HepG2 (cell line): ENCODE measurements around the gene LTBR. TPM values are rescaled to one million over a fixed set of nuclear protein-coding genes. Genes with fewer than 3 reads are reported as not detected.
A peak's percentile ranks its signal among the peaks of the same experiment; 100 is the strongest.

Source experiments
- GABPA ChIP-seq, 2 experiments: IDR thresholded peaks; 2 replicates each; pipeline ENCODE4 v1.6.1; 2011 to 2016; ENCODE audit warnings: low read depth in 2 of 2, low read length in 1 of 2, missing biosample characterization in 1 of 2, missing genetic modification characterization in 1 of 2
- GPN1 ChIP-seq: sonication (generic); formaldehyde crosslinking; IDR thresholded peaks from 2 replicates; pipeline ENCODE4 v1.5.1; 2020; ENCODE audit warnings: missing genetic modification reagents, borderline replicate concordance
- TBX3 ChIP-seq: fragments of 450-650 bp; IDR thresholded peaks from 2 replicates; pipeline ENCODE4 v1.6.1; 2017; ENCODE audit warnings: antibody characterized with exemption, mild to moderate bottlenecking, inconsistent platforms, borderline replicate concordance
- TCF7L2 ChIP-seq: IDR thresholded peaks from 2 replicates; pipeline ENCODE4 v1.6.1; 2011; ENCODE audit warnings: mild to moderate bottlenecking, low read depth, low read length, moderate library complexity
- TMF1 ChIP-seq: sonication (generic); formaldehyde crosslinking; IDR thresholded peaks from 2 replicates; pipeline ENCODE4 v1.8.1; 2022; ENCODE audit warnings: low read depth, missing genetic modification reagents
- YEATS4 ChIP-seq: sonication (generic); formaldehyde crosslinking; IDR thresholded peaks from 2 replicates; pipeline ENCODE4 v1.4.0; 2020; ENCODE audit warnings: missing genetic modification reagents, borderline replicate concordance
- ZNF550 ChIP-seq: sonication (generic); formaldehyde crosslinking; IDR thresholded peaks from 2 replicates; pipeline ENCODE4 v1.4.0; 2020; ENCODE audit warnings: mild to moderate bottlenecking, missing genetic modification reagents, borderline replicate concordance
- ZNF614 ChIP-seq: IDR thresholded peaks from 2 replicates; pipeline ENCODE4 v1.6.1; 2018; ENCODE audit warnings: missing biosample characterization, missing genetic modification reagents, inconsistent platforms, borderline replicate concordance
- ZNF713 ChIP-seq: sonication (generic); formaldehyde crosslinking; IDR thresholded peaks from 2 replicates; pipeline ENCODE4 v1.4.0; 2020; ENCODE audit warnings: mild to moderate bottlenecking, missing genetic modification reagents
- ZNF720 ChIP-seq: sonication (generic); formaldehyde crosslinking; IDR thresholded peaks from 2 replicates; pipeline ENCODE4 v1.4.0; 2020; ENCODE audit warnings: missing genetic modification reagents
- ZNF788 ChIP-seq: sonication (generic); formaldehyde crosslinking; IDR thresholded peaks from 2 replicates; pipeline ENCODE4 v1.5.0; 2020; ENCODE audit warnings: mild to moderate bottlenecking, missing genetic modification reagents, borderline replicate concordance
- ZNF839 ChIP-seq: sonication (generic); formaldehyde crosslinking; IDR thresholded peaks from 2 replicates; pipeline ENCODE4 v1.4.0; 2020; ENCODE audit warnings: missing genetic modification reagents, mild to moderate bottlenecking, borderline replicate concordance
- ZSCAN30 ChIP-seq: sonication (generic); formaldehyde crosslinking; IDR thresholded peaks from 2 replicates; pipeline ENCODE4 v1.5.0; 2020; ENCODE audit warnings: mild to moderate bottlenecking, missing genetic modification reagents
- polyA plus RNA-seq, 8 experiments: library from polyadenylated mRNA; depleted of rRNA in 3 of 8; stranded (reverse) in 7 of 8; unstranded in 1 of 8; fragments of >200 nt; fragmentation: Illumina TruSeq in 4 of 8; extraction: Trizol in 4 of 8; gene quantifications; 2 replicates each; pipeline versions ENCODE4 v1.2.1 to v1.2.3, GENCODE V29; 2011 to 2016; ENCODE audit warnings: low read depth in 4 of 8, missing spikeins in 1 of 8, mixed read lengths in 1 of 8; ENCODE audit not compliant: insufficient read depth in 1 of 8
- total RNA-seq, 5 experiments: library from RNA; depleted of rRNA; stranded (reverse); fragments of >200 nt; fragmentation: Illumina TruSeq; extraction: Trizol; gene quantifications; 2 replicates each; pipeline ENCODE4 v1.2.3, GENCODE V29; 2016; ENCODE audit warnings: low read depth in 1 of 5
- TF ChIP-seq, protein P1 (sequence below): sonication (generic); formaldehyde crosslinking; conservative IDR thresholded peaks from 2 replicates; pipeline ENCODE4 v1.8.1; 2023; ENCODE audit warnings: missing genetic modification reagents
- TF ChIP-seq, protein P2 (sequence below): sonication (generic); formaldehyde crosslinking; IDR thresholded peaks from 2 replicates; pipeline ENCODE4 v1.4.0; 2020; ENCODE audit warnings: mild to moderate bottlenecking, missing genetic modification reagents
- TF ChIP-seq, protein P3 (sequence below), 2 experiments: IDR thresholded peaks; 2 replicates each; pipeline ENCODE4 v1.6.1; 2011 to 2012; ENCODE audit warnings: low read length in 2 of 2, borderline replicate concordance in 1 of 2, low read depth in 1 of 2, mild to moderate bottlenecking in 1 of 2, moderate library complexity in 1 of 2
- TF ChIP-seq, protein P4 (sequence below): sonication (generic); formaldehyde crosslinking; conservative IDR thresholded peaks from 2 replicates; pipeline ENCODE4 v1.4.0; 2020; ENCODE audit warnings: missing genetic modification reagents

Gene LTBR
- total and polyA plus RNA-seq, 2 of the 13 experiments (the other 11 are each of a cell fraction or from before 2014, with no cell fraction given): 31.4 to 34.8 TPM

DNA sequence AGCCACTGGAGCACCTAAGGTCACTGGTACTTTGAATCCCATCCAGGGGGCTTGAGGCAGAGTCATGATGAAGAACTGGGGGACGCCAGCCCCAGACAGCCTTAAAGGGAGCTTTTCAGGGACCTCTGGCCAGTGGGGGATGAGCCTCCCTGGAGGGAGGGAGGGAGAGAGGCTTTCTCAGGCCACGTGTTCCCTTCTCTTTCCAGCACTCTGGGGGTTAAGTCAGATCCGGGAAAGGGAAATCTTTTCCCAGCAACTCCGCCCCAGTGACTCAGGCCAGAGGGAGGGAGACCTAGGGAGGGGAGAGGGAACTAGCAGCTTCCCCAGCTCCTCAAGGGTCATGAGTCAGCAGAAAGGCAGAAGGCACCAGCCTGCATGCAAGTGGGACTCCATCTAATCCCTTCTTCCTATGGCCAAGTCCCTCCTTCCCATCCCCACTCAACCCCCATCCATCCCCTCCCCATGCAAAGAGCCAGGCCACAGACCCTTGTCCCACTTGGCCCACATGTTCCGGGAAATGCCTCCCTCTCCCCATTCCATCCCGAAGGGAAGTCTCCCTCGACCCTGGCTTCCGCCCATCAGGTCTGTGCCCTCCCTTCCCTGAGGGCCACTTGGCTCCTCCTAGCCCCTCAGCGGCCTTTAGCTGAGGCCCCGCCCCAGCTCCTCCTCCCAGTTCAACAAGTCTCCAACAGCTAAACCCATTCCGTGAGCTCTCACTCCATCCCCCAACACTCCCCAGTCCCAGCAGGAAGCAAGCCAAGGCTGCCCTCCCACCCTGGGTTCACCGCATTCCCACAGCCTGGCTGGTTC, 47.7 kb upstream of the LTBR start (continued):
- peak; percentile 83 for TF ChIP-seq YEATS4 (CRISPR knock-in tag)
- TF ChIP-seq TBX3: no peak
- TF ChIP-seq GABPA (IDR thresholded peaks at IDR 0.05; ENCODE audit: low read depth, low read length): no peak
- TF ChIP-seq GABPA (CRISPR knock-in tag; IDR thresholded peaks at IDR 0.05; ENCODE audit: low read depth): peak; percentile 77
- no peak for TF ChIP-seq ZNF720
- no peak for TF ChIP-seq ZNF839 (CRISPR knock-in tag)
- TF ChIP-seq, protein P1, sequence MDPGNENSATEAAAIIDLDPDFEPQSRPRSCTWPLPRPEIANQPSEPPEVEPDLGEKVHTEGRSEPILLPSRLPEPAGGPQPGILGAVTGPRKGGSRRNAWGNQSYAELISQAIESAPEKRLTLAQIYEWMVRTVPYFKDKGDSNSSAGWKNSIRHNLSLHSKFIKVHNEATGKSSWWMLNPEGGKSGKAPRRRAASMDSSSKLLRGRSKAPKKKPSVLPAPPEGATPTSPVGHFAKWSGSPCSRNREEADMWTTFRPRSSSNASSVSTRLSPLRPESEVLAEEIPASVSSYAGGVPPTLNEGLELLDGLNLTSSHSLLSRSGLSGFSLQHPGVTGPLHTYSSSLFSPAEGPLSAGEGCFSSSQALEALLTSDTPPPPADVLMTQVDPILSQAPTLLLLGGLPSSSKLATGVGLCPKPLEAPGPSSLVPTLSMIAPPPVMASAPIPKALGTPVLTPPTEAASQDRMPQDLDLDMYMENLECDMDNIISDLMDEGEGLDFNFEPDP (CRISPR knock-in tag): no peak
- TF ChIP-seq TCF7L2: no peak
- TF ChIP-seq ZNF788 (CRISPR knock-in tag): no peak
- no peak for TF ChIP-seq ZNF713 (CRISPR knock-in tag)
- TF ChIP-seq, protein P2, sequence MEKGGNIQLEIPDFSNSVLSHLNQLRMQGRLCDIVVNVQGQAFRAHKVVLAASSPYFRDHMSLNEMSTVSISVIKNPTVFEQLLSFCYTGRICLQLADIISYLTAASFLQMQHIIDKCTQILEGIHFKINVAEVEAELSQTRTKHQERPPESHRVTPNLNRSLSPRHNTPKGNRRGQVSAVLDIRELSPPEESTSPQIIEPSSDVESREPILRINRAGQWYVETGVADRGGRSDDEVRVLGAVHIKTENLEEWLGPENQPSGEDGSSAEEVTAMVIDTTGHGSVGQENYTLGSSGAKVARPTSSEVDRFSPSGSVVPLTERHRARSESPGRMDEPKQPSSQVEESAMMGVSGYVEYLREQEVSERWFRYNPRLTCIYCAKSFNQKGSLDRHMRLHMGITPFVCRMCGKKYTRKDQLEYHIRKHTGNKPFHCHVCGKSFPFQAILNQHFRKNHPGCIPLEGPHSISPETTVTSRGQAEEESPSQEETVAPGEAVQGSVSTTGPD (CRISPR knock-in tag): no peak
- TF ChIP-seq ZSCAN30 (CRISPR knock-in tag): peak; percentile 89; the same call in 1 of the 2 replicates
- TF ChIP-seq GPN1 (CRISPR knock-in tag): no peak
- TF ChIP-seq, protein P3, sequence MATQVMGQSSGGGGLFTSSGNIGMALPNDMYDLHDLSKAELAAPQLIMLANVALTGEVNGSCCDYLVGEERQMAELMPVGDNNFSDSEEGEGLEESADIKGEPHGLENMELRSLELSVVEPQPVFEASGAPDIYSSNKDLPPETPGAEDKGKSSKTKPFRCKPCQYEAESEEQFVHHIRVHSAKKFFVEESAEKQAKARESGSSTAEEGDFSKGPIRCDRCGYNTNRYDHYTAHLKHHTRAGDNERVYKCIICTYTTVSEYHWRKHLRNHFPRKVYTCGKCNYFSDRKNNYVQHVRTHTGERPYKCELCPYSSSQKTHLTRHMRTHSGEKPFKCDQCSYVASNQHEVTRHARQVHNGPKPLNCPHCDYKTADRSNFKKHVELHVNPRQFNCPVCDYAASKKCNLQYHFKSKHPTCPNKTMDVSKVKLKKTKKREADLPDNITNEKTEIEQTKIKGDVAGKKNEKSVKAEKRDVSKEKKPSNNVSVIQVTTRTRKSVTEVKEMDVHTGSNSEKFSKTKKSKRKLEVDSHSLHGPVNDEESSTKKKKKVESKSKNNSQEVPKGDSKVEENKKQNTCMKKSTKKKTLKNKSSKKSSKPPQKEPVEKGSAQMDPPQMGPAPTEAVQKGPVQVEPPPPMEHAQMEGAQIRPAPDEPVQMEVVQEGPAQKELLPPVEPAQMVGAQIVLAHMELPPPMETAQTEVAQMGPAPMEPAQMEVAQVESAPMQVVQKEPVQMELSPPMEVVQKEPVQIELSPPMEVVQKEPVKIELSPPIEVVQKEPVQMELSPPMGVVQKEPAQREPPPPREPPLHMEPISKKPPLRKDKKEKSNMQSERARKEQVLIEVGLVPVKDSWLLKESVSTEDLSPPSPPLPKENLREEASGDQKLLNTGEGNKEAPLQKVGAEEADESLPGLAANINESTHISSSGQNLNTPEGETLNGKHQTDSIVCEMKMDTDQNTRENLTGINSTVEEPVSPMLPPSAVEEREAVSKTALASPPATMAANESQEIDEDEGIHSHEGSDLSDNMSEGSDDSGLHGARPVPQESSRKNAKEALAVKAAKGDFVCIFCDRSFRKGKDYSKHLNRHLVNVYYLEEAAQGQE (IDR thresholded peaks at IDR 0.05; ENCODE audit: borderline replicate concordance in 1 of 2, low read depth in 1 of 2, low read length in 2 of 2): peak in 1 of 2 experiments; percentile 52; a peak in 1 of 4 replicates
- TF ChIP-seq ZNF614 (CRISPR knock-in tag): peak; percentile 44; the same call in 1 of the 2 replicates
- TF ChIP-seq TMF1 (CRISPR knock-in tag): no peak
- TF ChIP-seq, protein P4, sequence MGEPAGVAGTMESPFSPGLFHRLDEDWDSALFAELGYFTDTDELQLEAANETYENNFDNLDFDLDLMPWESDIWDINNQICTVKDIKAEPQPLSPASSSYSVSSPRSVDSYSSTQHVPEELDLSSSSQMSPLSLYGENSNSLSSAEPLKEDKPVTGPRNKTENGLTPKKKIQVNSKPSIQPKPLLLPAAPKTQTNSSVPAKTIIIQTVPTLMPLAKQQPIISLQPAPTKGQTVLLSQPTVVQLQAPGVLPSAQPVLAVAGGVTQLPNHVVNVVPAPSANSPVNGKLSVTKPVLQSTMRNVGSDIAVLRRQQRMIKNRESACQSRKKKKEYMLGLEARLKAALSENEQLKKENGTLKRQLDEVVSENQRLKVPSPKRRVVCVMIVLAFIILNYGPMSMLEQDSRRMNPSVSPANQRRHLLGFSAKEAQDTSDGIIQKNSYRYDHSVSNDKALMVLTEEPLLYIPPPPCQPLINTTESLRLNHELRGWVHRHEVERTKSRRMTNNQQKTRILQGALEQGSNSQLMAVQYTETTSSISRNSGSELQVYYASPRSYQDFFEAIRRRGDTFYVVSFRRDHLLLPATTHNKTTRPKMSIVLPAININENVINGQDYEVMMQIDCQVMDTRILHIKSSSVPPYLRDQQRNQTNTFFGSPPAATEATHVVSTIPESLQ: no peak
- no peak for TF ChIP-seq ZNF550 (CRISPR knock-in tag)
